Stimulated activated CD8-positive, alpha-beta memory T cell treated with anti-CD3 and anti-CD28 coated beads, Interleukin-4, amount 100 ng/mL, for 24 hours (primary cell): ENCODE data around the gene FAM20B.

Experiments used
- DNase-seq: peaks from one replicate; pipeline ENCODE4 v3.0.0-alpha.2; 2020; ENCODE audit warnings: low read depth

FAM20B gene

GRCh38 chr1:179092896-179093461, 67.3 kb downstream of the FAM20B start:
- no peak for DNase-seq

DNA sequence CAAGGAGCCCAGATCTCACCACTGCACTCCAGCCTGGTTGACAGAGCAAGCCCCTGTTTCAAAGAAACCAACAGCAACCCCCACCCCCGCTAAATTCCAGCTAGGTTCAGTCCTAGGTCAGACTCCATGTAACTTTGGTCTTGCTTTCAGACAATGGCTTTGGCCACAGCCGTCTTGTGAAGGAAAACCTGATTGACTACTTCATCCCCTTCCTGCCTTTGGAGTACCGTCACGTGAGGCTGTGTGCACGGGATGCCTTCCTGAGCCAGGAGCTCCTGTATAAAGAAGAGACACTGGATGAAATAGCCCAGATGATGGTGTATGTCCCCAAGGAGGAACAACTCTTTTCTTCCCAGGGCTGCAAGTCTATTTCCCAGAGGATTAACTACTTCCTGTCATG, 69.1 kb downstream of the FAM20B start:
- no peak for DNase-seq

DNA sequence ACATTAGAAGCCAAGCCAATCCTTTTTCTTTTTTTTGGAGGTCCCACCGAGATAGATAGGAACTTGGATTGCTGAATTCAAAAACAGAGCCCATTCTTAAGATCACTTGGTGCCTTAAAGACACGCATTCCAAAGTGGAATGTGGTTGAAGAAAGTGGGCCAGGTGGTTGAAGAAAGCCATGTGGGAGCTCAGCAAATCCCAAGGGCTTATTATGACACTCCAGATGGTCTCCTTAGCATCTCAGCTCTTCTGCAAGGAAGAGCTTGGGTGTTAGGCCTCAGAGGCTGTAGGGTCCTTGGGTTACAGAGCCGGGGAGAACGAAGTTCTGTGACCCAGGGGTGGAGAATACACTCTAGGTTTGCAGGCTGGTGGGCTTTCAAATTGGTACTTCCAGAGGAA, 69.7 kb downstream of the FAM20B start:
- no peak for DNase-seq

DNA sequence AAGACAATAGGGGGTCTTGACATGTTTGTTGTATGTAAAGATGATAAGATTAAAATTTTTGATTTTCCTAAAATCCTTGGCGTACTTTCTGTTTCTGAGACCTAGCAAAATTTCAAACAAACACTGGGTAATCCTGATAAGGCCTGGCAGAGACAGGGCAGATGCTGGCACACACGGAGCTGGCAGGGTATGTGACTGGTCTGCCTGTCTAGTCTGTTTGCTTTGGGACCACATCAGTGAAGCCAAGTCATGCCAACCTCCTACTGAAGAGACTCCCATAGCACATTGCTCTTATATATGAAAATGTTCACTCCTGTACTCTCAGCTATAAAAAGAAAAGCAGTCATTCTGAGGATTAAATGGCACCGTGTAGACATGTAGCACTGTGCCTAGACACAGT, 70.2 kb downstream of the FAM20B start:
- DNase-seq = no peak

DNA sequence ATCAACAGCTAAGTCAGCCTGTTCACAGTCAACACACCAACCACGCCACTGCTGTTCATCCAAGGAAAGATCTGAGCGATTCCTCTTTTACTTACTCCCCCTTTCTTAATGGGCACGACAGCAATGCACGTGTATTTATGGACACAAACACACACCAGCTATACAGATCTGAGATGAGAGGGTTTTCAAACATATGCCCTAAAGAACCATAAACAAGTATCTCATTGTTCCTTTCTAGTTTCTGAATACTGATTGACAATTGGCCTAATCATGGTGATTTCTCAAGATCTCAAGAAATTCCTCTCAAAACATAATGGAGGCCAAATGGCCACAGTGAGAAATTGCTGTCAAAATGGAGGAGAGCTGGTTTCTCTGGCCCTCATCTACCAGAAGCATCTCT, 74.2 kb downstream of the FAM20B start:
- DNase-seq = no peak

GRCh38 chr1:179101566-179101965, 75.9 kb downstream of the FAM20B start:
- DNase-seq = no peak

DNA sequence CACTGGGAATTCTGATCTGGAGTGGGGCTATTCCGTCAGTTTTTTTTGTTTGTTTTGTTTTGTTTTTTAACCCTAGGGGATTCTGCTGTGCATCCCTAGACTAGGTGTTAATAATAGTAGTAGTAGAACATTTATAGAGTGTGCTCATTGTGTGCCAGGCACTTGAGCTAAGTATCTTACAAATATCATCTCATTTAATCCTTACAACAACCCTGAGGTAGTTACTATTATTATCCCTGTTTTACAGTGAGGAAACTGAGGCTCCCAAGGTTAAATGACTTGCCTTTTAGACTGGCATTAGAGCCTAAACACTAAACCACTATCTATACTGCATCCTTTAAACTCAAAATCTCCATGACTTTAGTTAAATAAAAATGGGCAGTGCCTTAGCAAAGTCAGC, 78.3 kb downstream of the FAM20B start:
- no peak for DNase-seq

- no peak for DNase-seq
Measured at GRCh38 chr1:179104611-179105250, 79.0 kb downstream of the FAM20B start.

DNA sequence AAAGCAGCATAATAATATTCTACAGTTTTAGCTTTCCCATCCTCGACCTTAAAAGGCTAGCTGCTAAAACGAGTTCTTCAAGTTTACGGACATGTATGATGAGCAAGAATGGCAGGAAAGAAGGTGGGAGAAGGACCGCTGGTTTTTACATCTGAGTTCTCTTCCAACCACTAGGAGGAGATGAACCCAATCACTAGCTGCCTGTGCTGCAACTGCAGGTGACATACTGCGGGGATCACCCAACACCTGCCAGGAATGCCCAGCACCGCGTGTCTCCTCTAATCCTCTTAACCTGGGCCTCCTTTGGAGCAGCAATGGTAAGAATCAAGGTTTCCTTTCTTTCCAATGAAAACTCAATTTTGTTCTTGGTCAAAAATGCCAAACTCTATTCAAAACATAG, 79.7 kb downstream of the FAM20B start:
- no peak for DNase-seq

- DNase-seq = no peak
Measured at GRCh38 chr1:179107706-179108629, 82.3 kb downstream of the FAM20B start.

DNA sequence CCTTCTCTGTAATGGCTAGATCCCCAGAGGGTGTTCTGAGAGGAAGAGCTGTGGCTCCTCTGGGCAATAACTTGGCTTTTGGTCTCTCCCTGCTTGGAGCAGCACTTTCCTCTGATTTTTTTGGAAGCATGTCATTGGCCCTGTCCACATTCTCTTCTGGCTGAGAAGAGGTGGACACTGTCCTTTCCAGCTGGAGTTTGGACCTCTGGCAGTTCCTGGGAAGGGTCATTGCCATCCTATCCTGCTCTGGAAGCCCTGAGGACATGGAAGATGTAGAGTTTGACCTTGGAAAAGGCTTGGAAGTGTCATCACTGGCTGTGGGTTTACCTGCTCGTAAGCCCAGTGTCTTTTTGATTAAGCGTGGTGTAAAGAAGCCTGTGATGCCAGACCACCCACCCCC, 83.0 kb downstream of the FAM20B start:
- no peak for DNase-seq

GRCh38 chr1:179115181-179115580, 89.5 kb downstream of the FAM20B start:
- DNase-seq = no peak

DNA sequence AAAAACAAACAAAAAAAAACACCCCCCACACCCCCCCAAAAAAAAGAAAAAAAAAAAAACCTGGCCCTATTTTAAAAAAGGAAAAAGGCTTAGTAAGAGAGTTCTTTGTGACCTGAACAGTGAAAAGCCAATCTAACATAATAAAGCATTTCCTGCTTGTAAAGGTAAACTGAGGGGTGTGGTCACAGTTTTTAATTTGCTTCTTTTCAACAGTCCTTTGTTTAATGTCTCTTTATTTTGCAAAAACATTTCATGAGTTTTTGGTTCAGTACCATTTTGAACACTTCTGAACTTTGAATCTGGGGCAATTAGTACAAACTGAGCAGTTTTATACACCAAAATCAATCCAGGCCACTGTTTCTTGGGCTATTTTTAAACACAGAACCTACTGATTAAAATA, 93.8 kb downstream of the FAM20B start:
- no peak for DNase-seq

DNA sequence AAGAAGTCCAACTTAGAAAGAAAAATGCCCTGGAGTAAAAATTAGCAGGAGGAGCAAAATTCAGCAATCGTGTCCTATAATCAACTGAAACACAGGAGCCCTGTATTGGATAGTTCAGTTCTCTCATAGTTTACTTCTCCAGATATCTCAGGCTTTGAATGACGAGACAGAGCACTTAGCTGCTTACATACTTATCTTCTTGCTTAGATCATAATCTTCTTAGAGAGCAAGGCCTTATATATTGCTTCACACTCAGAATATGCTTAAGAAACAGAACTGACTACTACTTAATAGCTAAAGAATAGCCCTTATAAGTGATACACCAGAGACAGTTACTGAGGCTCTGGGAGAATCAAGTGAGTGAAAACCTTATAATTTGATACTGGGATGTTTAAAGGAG, 95.0 kb downstream of the FAM20B start:
- DNase-seq = no peak

- no peak for DNase-seq
Measured at GRCh38 chr1:179121159-179121938, 95.7 kb downstream of the FAM20B start.

GRCh38 chr1:179124873-179125272, 99.2 kb downstream of the FAM20B start:
- no peak for DNase-seq
